Esophagus (tissue), 2 donors: Measurements from ENCODE around the gene HTR6. TPM values are rescaled to one million over a fixed set of nuclear protein-coding genes. Genes with fewer than 3 reads are reported as not detected.
"Not testable (repeated sequence)": the region's sequence is repeated elsewhere in the genome, so short reads cannot be mapped to it uniquely, and the experiment has no call there.

ENCODE experiments used
- H3K27ac ChIP-seq, 2 donors: one replicate each; pipeline ENCODE4 v1.5.1; 2013; ENCODE audit warnings: low read depth in 2 of 2, mild to moderate bottlenecking in 2 of 2, inconsistent platforms in 1 of 2, low read length in 1 of 2, moderate library complexity in 1 of 2
- H3K27me3 ChIP-seq, 2 donors: one replicate each; pipeline ENCODE4 v1.6.1; 2013; ENCODE audit warnings: low read length in 2 of 2, control low read depth in 1 of 2, mild to moderate bottlenecking in 1 of 2; ENCODE audit not compliant: insufficient read depth in 2 of 2, control insufficient read depth in 1 of 2
- H3K36me3 ChIP-seq, 2 donors: one replicate each; pipeline ENCODE4 v1.6.1; 2013; ENCODE audit warnings: low read length in 1 of 2; ENCODE audit not compliant: control insufficient read depth in 2 of 2, insufficient read depth in 2 of 2
- H3K4me1 ChIP-seq, 2 donors: one replicate each; pipeline ENCODE4 v1.6.1; 2013; ENCODE audit warnings: low read length in 1 of 2; ENCODE audit not compliant: control insufficient read depth in 2 of 2, insufficient read depth in 2 of 2
- H3K4me3 ChIP-seq, 2 donors: one replicate each; pipeline ENCODE4 v1.5.1; 2013; ENCODE audit warnings: low read length in 2 of 2, mild to moderate bottlenecking in 2 of 2, low read depth in 1 of 2, moderate library complexity in 1 of 2
- H3K9me3 ChIP-seq, 2 donors: one replicate each; pipeline ENCODE4 v1.6.1; 2013; ENCODE audit warnings: mild to moderate bottlenecking in 2 of 2, low read depth in 1 of 2, low read length in 1 of 2, moderate library complexity in 1 of 2; ENCODE audit not compliant: control insufficient read depth in 2 of 2, insufficient read depth in 1 of 2
- WGBS, 2 donors: extraction: QIAGEN DNeasy Blood & Tissue Kit; methylation state at CpG; one replicate each; pipeline ENCODE4 v1.1.7; 2013; 5-methylcytosine and 5-hydroxymethylcytosine counted together
- polyA plus RNA-seq, 2 donors: library from polyadenylated mRNA; stranded (reverse); fragments of 200-250 nt; gene quantifications; one replicate each; pipeline ENCODE4 v1.2.3, GENCODE V29; 2013
- donor health status: healthy with polysubstance abuse.
- donor health status: Bipolar disorder and iron deficiency.

The HTR6 gene
- polyA plus RNA-seq, 2 donors, result 0.02 TPM; not detected in 1

DNA sequence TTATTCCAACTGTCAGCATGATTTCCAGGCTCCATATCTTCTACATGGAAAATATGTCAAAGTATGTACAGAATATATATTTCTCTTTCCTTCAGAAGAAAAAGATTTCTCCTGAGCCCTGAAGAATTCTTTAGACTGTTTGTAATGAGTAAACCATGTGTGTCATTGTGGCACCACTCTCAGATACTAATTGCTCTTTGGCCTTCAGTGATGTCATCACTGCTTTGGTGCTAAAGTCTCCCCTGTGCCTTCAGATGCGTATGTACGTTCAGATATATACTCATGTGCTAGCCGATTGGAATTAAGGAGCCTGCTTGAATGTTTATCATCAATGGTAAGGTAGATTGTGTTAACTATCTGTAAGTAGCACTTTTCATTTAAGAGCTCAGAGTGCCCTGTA is 41.2 kb upstream of the HTR6 start:
- Histone ChIP-seq H3K27me3 (no peaks in the 10 kb centered on the region), H3K36me3 (peaks cover 21 to 22% of the 10 kb centered on the region in 2 donors), H3K27ac (no peak overlapping the region), H3K9me3 (no peaks in the 10 kb centered on the region), H3K4me1 (no peaks in the 10 kb centered on the region), H3K4me3 (no peak overlapping the region)
- WGBS, 2 donors, result 86 to 93% methylated on average over 3 of the region's 3 CpGs

DNA sequence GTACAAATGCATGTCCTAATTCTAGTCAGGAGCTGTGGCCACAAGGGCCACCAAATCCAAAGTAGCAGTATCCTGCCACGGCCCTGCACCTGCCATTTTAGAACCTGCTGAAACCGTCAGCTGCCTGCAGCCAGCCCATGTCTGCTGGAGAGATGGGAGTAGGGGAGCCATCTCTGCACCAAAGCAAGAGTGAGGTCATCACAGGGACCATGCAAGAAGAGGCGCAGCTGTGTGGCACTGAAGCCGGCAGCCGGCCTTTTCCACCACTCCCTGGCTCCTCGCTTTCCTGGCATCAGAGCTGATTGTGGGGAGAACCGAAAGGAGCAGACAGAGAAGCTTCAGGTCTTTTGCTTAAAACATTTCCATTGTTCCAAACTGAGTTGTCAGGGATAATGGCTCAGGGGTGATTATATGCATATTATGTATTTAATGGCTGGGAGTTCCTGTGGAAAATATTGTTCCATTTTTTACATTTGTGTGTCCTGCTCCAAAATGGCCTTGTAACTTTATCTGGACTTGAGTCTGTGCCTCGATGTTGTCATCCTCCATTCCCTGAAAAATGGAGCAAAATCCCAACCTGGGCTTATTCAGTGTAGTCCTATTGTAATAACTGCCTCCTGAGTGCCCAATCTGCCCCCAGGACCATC is 39.3 kb upstream of the HTR6 start:
- WGBS, 2 donors, result 93 to 94% methylated on average over 8 of the region's 8 CpGs
- peaks cover 21 to 22% of the 10 kb centered on the region in 2 donors for H3K36me3 ChIP-seq
- H3K27me3 ChIP-seq, result no peaks in the 10 kb centered on the region
- no peaks in the 10 kb centered on the region for H3K9me3 ChIP-seq
- H3K4me1 ChIP-seq, result no peaks in the 10 kb centered on the region
- no peak overlapping the region for H3K4me3 ChIP-seq
- H3K27ac ChIP-seq, result peak overlapping the region in 1 of 2 donors; percentile 9

DNA sequence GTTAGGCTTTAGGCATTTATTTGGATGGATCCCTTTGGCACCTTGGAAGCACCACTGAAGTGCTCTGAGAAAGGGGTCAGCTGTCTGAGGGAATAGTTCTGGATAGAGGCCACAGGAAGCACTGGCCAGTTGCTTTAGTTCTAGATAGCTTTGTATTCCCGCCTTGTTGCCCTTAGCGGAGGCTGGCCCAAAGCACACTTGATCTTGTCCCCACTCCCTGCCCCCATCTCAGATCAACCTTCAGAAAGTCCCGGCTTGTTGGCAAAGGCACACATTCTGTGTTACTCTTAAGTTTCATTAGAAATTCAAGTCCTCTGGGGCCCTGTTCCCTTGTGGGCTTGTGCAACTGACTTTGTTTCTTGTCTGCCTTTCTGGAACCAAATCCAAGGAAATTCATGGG is 35.8 kb upstream of the HTR6 start:
- H3K36me3 ChIP-seq, result peaks cover 18 to 20% of the 10 kb centered on the region in 2 donors
- no peaks in the 10 kb centered on the region for H3K4me1 ChIP-seq
- no peak overlapping the region for H3K27ac ChIP-seq
- 72 to 82% methylated on average over 3 of the region's 3 CpGs for WGBS, 2 donors
- H3K4me3 ChIP-seq, result no peak overlapping the region
- no peaks in the 10 kb centered on the region for H3K9me3 ChIP-seq
- H3K27me3 ChIP-seq, result no peaks in the 10 kb centered on the region

DNA sequence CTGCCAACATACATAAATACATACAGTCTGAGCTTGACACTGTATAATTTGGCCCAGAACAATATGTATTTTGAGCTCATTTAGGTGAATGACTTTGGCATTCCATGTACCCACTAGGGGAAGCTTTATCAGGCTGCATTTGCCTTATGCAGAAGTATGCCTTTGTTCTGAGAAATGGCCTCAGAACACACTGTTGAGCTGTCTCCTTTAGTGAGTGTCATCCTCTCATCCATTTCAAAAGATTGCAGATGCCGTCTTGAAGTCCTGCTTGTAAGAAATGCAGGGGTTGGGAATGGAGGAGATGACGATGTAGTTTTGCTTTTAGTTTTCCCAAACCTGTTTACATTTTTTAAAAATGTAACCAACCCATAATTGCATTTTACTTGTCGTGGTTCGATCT is 35.3 kb upstream of the HTR6 start:
- Histone ChIP-seq H3K27ac (no peak overlapping the region), H3K4me3 (no peak overlapping the region), H3K9me3 (no peaks in the 10 kb centered on the region), H3K4me1 (no peaks in the 10 kb centered on the region), H3K27me3 (no peaks in the 10 kb centered on the region), H3K36me3 (peaks cover 18 to 19% of the 10 kb centered on the region in 2 donors)
- WGBS, 2 donors, result 74 to 79% methylated on average over 4 of the region's 4 CpGs

DNA sequence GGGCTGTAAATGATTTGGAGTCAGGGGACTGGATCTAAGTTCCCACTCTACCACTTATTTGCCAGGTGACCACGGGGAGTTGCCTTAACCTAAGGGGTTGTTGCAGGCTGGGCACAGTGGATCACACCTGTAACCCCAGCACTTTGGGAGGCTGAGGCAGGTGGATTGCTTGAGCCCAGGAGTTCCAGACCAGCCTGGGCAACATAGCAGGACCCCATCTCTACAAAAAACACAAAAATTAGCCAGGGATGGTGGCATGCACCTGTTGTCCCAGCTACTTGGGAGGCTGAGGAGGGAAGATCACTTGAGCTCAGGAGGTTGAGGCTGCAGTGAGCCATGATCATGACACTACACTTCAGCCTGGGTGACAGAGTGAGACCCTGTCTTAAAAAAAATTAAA is 34.5 kb upstream of the HTR6 start:
- peaks cover 14 to 16% of the 10 kb centered on the region in 2 donors for H3K36me3 ChIP-seq
- not testable (repeated sequence) for H3K4me3 ChIP-seq, H3K27ac ChIP-seq, H3K27me3 ChIP-seq, H3K4me1 ChIP-seq, H3K9me3 ChIP-seq
- whole genome bisulfite sequencing, 2 donors, result 96% methylated on average over 1 of the region's 1 CpG

DNA sequence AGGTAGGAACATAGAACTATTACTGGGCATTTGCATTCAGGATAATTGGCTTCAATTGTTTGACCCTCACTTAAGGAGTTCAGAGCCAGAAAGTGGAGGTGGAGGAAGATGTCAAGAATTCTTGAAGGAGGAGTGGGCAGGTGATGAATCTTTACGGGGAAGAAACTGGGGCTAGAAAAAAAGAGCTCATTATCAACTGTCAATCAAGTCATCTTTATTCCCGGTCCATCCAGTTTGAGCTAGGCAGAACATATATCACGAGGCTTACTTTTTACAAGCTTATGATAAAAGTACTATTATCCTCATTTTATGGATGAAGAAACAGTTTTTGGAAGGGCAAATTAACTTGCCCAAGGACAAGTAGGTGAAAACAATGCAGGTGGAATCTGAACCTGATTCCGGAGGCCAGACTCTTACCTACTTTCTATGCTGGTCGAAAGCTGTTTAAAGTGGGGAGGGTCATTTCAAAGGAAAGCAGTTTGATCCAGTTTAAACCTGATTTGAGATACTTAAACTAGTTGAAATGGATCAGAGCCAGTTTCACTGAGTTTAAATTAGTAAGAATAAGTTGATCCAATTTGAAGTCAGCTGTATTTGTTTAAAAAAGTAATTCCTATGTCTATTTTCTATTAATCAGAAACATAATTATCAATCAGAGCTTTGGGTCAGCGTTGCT is 33.8 kb upstream of the HTR6 start:
- 66 to 69% methylated on average over 6 of the region's 6 CpGs for WGBS, 2 donors

DNA sequence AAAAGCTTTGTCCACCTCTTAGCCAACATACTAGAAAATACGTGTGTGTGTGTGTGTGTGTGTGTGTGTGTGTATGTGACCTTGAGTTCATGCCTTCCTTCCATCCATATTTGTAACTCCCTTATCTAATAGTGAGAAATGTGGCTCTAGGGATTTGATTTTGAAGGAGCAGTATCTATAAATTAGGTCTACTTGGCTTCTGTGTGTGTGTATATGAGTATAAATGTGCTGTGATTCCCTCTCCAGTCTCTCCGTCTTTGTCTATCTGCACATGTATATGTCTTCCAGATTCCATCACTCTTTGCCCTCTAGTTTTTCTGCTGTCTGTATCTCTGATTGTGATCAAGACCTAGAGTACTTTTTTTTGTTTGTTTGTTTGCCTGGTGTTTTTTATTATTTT is 32.5 kb upstream of the HTR6 start:
- Histone ChIP-seq H3K4me3 (no peak overlapping the region), H3K27ac (no peak overlapping the region), H3K36me3 (peaks cover 5% of the 10 kb centered on the region in 2 donors), H3K4me1 (no peaks in the 10 kb centered on the region), H3K27me3 (no peaks in the 10 kb centered on the region), H3K9me3 (no peaks in the 10 kb centered on the region)
- 91 to 96% methylated on average over 2 of the region's 2 CpGs for WGBS, 2 donors

More for the DNA sequence above, 33.8 kb upstream of the HTR6 start:
- no peaks in the 10 kb centered on the region for H3K9me3 ChIP-seq
- H3K4me1 ChIP-seq, result no peaks in the 10 kb centered on the region
- no peak overlapping the region for H3K4me3 ChIP-seq
- H3K27me3 ChIP-seq, result no peaks in the 10 kb centered on the region
- H3K36me3 ChIP-seq, result peaks cover 12 to 14% of the 10 kb centered on the region in 2 donors
- H3K27ac ChIP-seq, result no peak overlapping the region

DNA sequence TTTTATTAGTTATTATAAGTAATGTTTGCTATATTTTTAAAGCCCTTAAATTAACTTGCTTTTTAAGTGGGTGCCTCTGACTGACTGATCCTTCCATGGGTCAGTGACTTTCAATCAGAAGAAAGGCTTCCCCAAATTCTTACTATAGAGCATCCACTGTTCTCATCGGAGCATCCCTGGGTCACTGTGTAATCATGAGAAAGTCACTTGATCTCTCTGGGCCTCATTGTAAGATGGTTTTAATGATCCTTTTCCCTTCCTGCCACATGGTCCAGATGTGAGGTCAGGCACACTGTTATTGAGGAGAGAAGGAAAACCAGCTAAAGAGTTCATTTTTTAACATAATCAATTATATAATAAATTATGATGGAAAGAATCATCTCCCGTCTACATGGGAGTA is 31.6 kb upstream of the HTR6 start:
- Histone ChIP-seq H3K9me3 (no peaks in the 10 kb centered on the region), H3K4me3 (no peak overlapping the region), H3K4me1 (no peaks in the 10 kb centered on the region), H3K27ac (no peak overlapping the region), H3K27me3 (no peaks in the 10 kb centered on the region), H3K36me3 (no peaks in the 10 kb centered on the region)
- 84 to 87% methylated on average over 2 of the region's 2 CpGs for WGBS, 2 donors

DNA sequence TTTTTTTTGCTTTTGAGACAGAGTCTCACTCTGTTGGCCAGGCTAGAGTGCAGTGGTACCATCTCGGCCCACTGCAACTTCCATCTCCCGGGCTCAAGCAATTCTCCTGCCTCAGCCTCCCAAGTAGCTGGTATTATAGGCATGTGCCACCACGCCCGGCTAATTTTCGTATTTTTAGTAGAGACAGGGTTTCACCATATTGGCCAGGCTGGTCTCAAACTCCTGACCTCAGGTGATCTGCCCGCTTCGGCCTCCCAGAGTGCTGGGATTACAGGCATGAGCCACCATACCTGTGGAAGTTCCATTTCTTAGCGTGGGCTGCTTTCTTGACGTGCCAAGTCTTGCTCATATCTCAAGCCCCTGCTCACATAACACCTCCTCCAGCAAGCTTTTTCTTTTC is 29.6 kb upstream of the HTR6 start:
- not testable (repeated sequence) for H3K4me3 ChIP-seq
- 93 to 96% methylated on average over 9 of the region's 9 CpGs for WGBS, 2 donors

DNA sequence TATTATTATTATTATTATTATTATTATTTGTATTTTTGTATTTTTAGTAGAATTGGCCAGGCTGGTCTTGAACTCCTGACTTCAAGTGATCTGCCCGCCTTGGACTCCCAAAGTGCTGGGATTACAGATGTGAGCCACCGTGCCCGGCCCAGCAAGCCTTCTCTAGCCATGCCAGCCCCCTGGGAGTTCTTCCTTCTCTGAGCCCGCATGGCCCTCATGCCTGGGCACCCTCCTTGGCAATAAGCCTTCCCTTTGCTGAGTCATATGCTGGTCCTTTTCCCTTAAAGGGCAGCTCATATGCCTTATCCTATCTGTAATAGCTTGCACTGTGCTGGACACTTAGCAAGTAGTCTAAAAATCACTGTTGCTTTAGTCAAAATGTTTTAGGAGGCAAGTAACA is 29.0 kb upstream of the HTR6 start:
- Histone ChIP-seq H3K9me3 (no peaks in the 10 kb centered on the region), H3K27ac (no peak overlapping the region), H3K27me3 (no peaks in the 10 kb centered on the region), H3K36me3 (no peaks in the 10 kb centered on the region), H3K4me1 (peaks cover 0 to under 1% of the 10 kb centered on the region in 2 donors), H3K4me3 (no peak overlapping the region)
- WGBS, 2 donors, result 48 to 68% methylated on average over 4 of the region's 4 CpGs

More for the DNA sequence above, 29.6 kb upstream of the HTR6 start:
- H3K36me3 ChIP-seq, H3K27ac ChIP-seq, H3K27me3 ChIP-seq, H3K4me1 ChIP-seq, H3K9me3 ChIP-seq: not testable (repeated sequence)
